HTERT RPE-1 (cell line): Measurements from ENCODE around the gene RRAGC.

Source experiments
- in situ Hi-C: fragments of 300-500 bp; cut with MboI; formaldehyde crosslinking; loops from 4 replicates; pipeline ENCODE4 v1.14.3; 2020; ENCODE audit warnings: low sequenced_read_pairs

Gene RRAGC

DNA sequence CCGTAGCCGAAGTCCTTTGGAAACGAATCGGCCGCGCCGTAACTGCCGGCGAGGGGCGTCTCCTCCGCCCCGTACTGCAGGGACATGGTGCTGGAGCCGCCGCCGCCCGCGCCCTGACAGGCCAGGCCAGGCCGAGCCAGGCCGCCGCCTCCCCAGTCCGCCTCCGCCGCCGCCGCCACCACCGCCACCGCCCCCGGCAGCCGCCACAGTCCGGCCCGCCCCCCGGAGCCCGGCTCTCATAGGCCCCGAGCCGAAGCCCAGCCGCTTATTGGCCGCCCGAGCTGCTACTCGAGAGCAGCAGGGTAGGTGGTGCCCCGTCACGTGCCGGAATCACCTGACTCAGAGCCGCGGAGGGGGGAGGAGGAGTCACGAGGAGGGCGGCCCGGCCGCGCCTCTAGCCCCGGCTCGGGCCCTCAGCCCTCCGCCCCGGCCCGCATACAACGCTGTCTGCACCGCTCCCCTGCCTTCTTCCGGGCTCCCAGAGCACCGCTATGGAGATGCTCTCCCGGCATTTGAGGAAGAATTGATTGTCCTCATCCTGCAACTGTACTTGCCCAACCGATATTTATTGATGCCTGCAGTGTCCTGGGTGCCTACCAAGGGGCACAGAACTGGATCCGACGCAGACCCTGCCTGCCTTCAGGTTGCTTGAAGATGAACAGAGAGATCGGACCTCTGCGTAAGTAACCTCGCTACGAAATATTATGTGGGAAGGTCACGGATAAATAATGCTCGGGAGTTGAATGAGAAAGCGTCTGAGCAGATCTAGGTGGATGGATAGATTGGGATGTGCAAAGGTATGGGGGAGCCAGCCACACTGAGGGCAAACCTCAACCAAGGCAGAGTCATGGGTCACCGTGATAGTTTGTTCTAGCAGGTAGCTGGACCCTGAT, at the start of gene RRAGC:
Gene RRAGC, minus strand, starts transcription at position 212 of the 893 bp plus-strand sequence. Its CDS starts 126 bp downstream, at position 86.
- in situ Hi-C loops: no loop called here

DNA sequence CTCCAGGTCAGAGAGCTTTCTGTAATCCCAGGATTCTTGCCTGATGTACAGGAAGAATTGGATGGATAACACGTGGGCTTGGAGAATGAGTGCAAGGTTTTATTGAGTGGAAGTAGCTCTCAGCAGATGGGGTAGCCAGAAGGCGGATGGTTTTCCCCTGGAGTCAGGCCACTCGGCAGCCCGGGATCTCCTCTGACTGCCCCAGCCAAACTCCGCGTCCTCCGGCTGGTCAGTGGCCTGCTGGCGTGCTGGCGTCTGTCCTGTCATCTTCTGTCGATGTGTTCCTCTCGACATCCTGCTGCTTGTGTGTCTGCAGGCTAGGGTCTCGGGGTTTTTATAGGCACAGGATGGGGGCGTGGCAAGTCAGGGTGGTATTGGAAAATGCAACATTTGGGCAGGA, 49.2 kb upstream of the RRAGC start:
- in situ Hi-C loops: no loop called here

GRCh38 chr1:38905985-38906384, 46.4 kb upstream of the RRAGC start:
- in situ Hi-C loops: no loop called here

DNA sequence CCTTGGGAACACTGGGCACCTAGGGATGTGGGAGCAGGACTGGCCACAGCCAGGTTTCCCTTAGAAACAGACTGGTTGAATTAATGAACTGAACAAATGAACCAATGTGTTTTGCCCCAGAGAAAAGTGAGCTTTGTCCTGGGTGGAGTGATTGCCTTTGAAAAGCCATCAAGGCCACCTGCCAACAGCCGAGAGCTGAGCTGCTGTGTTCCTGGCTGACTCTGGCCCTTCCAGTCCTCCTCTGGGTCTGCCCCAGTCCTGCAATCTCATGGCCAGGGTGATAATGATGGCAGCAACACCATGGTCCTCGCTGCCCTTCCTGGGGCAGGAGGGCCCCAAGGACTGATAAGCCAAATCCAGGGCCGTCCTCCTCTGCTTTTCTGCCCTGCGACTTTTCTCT, 40.0 kb upstream of the RRAGC start:
- in situ Hi-C loops: no loop called here

GRCh38 chr1:38898653-38899230, 39.2 kb upstream of the RRAGC start:
- in situ Hi-C loops: no loop called here

- in situ Hi-C loops: no loop called here
These were observed 36.6 kb upstream of the RRAGC start for GRCh38 chr1:38896169-38896568.

GRCh38 chr1:38892976-38893375, 33.4 kb upstream of the RRAGC start:
- in situ Hi-C loops: no loop called here

DNA sequence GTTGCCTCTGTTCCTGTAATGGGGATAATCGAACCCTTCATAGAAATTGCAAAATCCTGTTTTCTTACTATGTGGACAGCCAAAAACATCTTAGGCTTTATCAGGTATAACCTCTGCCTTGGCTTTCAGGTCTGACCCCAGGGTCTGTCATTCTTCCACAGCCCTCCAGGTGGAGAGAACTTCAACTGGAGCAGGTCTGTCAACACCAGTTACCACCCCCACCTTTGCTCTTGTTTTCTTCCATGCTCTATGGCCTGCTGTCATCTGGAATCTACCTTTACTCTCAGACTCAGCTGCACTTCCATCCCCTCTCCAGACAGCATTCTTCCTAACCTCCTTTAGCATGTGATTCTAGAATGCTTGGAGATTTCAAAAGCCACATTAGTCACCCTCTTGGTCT, 32.2 kb upstream of the RRAGC start:
- in situ Hi-C loops: no loop called here

GRCh38 chr1:38889589-38889988, 30.0 kb upstream of the RRAGC start:
- in situ Hi-C loops: no loop called here

GRCh38 chr1:38888423-38889333, 29.1 kb upstream of the RRAGC start:
- in situ Hi-C loops: no loop called here

DNA sequence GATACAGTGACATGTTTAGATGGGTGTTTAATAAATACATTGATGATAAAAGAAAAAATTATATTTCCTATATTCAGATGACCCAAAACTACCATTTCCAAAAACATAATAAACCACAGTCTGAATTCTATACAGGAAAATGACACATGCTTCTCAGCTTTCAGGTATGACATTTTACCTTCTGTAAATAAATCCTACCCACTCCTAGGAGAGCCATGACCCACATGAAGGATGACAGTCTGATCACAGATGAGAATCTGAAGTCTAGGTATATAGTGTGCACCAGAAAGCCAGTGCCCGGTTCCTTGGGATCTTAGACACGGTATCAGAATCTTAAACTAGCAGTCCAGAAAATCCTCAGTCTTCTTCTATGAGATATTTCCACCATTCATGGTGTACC, 25.5 kb upstream of the RRAGC start:
- in situ Hi-C loops: no loop called here

DNA sequence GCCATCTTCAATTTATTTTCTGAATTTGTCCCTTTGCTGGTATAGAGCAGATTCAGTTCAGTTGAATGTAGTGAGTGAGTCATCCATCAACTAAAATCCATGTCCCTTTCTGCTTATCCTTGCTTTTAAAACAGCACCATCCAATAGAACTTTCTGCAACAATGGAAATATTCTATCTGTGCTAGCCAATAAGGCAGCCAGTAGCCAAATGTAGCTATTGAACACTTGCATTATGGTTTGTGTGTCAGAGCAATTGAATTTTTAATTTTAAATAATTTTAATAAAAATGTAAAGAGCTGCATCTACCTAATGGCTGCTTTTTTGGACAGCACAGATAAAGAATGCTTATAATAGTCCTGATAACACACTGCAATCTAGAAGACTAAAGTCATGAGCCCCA, 21.9 kb upstream of the RRAGC start, which contains the start of gene GJA9:
Gene GJA9, minus strand, starts transcription at position 101 of the 400 bp plus-strand sequence. CDS start 5,489 bp downstream, outside the sequence.
- in situ Hi-C loops: no loop called here

DNA sequence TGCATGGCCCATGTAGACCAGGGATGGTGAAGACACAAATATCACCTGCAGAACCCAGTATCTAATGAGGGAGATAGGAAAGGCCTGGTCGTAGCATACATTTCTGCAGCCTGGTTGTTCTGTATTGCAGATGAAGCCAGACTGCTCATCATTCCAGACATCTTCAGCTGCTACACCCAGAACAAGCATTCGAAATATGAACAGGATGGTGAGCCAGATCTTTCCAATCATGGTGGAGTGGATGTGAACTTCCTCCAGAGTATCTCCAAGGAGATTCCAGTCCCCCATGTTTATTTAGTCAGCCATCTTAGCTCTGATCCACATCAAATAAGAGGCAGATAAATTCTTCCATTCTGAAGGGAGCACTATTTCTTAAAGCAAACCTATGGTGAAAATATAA, 16.2 kb upstream of the RRAGC start:
- in situ Hi-C loops: no loop called here

DNA sequence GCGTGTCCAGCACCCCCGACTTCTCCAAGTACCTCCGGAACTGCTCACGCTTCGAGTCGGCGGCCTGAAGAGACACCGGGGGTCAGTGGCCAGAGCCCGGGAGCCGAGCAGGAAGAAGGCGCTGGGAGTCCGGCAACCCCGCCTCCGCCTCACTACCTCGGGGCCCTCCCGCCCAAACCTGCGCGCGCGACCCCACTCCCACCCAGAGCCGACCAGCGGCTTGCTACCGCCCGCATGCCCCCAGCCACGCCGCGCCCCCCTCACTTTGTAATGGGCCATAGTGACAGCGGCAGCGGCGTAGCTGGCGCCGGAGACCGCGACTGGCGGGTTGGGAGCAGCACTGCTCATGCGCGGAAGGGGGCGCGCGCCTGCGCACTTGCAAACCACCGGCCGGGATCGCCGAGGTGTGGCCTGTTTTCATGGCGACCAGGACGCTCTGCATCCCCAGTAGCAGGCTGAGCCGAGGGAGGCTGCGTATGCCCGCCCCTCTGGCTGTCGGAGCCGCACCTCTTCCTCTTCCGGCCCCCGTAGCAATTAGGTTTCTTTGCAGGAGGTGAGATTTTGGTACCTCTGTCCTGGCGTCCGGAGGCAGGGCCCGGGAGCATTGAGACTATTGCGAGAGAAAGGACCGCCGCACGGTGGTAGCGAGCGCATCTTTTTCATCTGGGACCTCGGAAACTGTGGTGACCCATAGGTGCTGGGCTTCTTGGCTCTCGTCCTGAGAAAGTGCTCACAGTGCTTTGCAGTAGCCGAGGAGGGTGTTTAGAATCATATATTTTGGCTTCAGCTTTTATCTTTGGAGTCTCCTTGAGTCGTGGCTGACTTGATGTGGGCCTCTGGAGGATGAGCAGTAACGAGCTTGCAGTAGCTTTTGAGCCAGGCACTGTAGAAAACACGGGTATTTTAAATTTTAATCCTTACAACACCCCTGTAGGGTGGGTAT, 13.7 kb upstream of the RRAGC start, which contains the start of gene MYCBP:
Gene MYCBP, minus strand, starts transcription at position 322 of the 943 bp plus-strand sequence. Its CDS starts 43 bp downstream, at position 279.
- in situ Hi-C loops: no loop called here

DNA sequence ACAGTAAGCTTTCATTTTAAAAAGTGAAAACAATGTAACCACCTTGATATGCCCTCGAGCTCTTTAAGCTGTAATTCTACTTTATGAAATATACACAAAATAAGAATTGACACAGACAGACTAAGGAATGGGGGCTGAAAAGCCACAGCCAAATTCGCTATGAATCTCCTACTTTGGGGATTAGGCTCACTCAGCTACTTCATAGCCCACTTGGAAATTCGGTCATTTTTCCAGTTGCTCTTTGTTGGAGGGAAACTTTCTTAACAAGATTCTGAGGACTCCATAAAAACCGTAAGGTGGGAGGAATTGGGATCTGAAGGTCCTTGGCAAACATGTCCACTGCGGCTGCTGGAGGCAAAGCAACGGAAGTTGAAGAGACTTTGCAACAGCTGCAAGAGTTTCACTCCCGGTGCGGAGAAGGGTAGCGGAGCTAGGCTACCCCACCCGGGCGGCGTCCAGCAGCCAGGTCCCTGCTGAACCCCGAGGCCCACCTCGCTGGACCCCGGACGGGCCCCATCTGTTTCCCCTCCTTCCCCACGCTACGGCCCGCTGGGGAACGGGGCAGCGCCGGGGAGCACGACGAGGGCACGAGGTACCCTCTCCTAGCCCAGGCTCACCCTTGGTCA, 12.9 kb upstream of the RRAGC start:
- in situ Hi-C loops: no loop called here

DNA sequence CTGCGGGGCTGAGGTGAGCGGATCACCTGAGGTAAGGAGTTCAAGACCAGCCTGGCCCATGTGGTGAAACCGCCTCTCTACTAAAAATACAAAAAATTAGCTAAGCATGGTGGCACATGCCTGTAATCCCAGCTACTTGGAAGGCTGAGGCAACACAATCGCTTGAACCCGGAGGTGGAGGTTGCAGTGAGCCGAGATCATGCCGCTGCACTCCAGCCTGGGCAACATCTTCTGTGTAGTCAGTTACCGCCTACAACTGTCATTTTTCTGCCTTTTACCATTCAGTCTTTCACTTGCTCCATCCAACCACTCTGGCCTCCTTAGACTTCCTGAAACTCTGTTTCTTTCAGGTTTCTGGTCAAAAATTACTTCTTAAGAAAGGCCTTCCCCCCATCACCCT, 11.4 kb upstream of the RRAGC start:
- in situ Hi-C loops: no loop called here

DNA sequence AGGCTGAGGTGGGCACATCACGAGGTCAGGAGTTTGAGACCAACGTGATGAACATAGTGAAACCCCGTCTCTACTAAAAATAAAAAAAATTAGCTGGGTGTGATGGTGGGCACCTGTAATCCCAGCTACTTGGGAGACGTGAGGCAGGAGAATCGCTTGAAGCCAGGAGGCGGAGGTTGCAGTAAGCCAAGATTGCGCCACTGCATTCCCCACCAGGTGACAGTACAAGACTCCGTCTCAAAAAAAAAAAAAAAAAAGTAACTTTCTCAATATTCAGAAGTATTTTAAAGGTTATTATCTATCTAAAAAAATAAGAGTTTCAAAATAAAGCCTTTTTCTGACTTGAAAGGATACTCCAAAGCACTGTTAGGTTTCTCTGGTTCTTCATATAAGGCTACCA, 7.6 kb upstream of the RRAGC start:
- in situ Hi-C loops: no loop called here

- in situ Hi-C loops: no loop called here
These were observed 5.6 kb upstream of the RRAGC start for GRCh38 chr1:38865112-38865715.

DNA sequence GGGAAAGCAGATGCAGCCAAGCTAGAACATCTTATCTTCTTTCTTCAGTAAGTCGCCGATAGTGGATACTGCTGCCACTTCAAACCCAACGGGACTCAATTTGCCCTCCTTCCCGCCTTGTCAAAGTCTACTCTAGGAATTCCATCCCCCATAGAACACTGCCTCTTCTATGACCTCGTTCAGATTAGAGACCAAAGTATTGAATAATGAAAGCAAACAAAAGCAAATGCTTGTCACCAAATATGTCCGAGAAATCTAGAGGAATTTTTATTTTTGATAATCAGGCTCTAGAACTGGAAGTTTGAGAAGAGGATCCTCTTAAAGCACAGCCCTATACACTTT, 853 bp upstream of the RRAGC start:
- in situ Hi-C loops: no loop called here
